ENCODE results near the gene ING5.
A peak's percentile ranks its signal among the peaks of the same experiment; 100 is the strongest.

ING5 gene

DNA sequence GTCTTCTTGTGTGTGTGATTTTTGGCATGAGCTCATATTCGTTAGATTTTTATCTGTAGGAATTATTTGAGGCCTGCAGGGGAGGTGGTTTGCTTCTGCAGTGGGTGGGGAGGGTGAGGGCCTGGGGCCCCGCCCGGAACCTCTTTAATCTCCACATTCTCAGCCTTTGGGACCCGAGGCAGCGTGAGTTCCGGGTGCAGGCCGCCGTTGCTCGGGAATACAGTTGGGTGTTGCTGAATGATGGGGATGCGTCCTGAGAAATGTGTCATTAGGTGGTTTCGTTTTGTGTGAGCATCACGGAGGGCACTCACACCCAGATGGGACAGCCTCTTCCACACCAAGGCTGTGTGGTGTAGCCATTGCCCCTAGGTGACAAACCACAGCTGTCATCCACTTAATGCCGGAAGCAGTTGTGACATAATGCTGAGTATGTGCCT, 61.1 kb downstream of the ING5 start:
- no peak for DNase-seq

DNA sequence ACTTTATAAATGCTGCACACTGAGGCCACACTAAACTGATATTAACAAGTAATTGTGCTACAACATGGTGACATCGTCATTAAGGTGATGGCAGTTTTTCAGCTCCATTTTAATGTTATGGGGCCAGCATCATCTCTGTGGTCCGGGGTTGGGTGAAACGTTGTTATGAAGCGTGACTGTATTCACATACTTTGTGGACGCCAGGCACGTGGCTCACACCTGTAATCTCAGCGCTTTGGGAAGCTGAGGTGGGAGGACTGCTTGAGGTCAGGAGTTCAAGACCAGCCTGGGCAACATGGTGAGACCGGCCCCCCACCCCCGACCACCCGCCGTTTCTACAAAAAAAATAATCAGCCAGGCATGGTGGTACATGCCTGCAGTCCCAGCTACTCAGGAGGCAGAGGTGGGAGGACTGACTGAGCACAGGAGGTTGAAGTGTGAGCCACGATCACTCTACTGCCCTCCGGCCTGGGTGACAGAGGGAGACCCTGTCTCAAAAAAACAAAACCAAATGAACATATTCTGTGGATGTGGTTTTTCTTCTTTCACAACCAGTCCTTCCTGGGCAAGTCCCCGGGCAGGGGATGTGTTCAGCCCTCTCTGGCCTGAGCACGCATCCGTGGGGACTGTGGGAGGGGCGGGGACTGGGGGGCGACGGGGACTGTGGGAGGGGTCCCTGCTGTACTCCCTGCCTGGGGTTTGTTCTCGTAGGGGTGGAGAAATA, 61.9 kb downstream of the ING5 start:
- peak; percentile 38 for DNase-seq

DNA sequence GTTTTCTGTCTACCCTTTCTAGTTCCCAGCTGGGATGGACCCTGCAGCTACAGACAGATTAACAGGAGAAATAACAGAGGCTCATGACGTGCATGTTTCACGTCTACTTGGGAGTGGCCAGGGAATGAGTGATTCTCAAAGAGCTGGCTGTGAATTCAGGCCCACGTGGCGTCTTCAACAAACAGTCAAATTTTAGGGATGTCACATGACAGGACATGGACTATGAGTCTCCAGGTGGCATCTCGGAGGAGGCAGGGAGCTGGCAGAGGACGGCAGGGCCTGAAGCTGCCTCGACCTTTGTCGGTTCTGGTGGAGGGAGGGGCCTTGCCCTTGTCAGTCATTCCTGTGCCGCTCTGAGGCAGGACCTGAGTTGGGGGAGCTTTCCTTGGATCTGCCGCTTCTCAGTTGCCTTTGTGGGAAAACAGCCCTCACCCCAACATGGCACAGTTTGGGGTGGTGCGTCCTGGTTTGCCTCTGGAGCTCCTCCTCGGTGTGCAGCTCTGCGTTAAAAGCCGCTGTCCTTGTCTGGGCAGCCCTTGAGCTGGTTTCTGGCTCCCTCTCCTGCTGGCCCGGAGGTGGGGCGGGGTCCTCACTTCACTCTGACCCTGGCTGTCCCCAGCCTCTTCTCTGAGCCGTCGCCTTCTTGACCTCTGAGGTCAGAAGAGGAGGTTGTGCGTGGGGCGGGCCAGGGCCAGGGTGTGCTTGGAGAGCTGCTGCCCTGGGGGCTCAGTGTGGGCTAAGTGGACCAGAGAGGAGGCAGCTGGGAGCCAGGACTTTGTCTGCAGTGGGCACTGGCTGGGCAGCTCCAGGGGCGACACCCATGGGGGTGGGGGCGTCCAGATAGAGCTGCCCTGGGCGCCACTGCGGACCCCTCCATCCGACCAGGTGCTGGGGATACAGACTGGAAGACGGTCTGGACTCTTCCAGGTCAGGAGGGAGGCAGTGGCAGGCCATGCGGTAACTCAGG, 62.7 kb downstream of the ING5 start:
- DNase-seq = no peak

DNA sequence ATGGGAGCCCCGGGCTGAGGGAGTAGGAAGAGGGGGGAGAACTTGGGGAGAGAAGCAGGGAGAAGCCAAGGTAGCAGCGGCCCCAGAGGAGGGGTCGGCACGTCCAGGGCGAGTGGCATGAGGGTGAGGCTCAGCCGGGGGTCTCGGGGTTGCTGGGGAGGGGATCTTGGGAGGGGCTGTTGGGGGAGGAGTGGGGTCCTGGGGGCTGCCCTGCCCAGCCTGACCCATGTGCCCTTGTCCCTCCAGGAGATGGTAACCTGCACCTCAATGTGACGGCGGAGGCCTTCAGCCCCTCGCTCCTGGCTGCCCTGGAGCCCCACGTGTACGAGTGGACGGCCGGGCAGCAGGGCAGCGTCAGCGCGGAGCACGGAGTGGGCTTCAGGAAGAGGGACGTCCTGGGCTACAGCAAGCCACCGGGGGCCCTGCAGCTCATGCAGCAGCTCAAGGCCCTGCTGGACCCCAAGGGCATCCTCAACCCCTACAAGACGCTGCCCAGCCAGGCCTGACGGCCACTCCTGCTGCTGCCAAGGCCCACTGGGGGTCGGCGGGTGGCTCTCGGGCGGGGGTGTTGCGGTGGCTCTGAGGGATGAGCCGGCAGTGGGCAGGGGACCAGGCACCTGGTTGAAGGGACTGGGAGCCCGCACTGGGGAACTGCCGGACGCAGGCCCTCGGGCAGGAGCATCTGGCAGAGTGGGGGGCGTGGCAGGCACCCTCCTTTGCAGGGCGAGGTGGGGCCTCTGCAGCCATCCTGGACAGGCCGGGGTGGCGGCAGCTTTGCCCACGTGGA, 65.8 kb downstream of the ING5 start:
- DNase-seq = no peak

DNA sequence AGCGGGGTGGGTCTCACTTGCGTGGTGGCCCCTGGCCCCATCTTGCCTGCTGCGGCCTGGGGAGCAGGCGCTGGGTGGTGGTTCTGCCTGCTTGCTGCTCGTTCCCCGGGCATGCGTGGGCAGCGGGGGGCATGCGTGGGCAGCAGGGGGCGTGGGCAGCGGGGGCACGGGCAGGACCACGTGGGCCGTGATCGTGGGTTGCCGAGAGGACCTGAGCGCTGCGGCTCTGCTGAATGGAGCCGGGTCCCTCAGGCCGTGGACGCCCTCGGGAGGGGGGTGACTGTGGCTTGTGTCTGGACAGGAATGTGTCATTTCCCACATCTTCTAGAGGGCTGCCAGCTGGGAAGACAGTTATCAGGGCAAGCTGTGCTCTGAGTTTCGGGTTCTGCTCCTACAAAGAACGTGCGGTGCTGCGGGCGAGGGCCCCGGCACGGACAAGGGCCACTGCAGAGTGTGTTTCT, 66.4 kb downstream of the ING5 start:
- DNase-seq = no peak

DNA sequence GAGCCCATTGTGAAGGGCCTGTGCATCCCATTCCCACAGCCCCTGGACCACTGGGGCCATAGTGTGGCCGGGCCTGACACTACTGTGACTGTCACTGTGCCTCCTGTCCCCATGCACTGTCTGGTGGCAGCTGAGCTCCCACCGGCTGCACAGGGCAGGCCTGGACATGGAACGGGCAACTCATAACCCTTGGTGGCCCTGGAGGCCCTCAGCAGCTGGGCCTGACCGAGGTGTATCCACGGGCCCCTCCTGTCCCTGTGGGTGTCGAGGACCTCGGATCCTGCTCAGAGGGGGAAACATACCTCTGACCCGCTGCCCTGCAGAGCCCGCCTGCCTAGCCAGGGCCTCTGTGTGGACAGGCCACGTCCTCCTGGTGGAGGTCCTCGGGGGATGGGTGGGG, 67.0 kb downstream of the ING5 start:
- no peak for DNase-seq

DNA sequence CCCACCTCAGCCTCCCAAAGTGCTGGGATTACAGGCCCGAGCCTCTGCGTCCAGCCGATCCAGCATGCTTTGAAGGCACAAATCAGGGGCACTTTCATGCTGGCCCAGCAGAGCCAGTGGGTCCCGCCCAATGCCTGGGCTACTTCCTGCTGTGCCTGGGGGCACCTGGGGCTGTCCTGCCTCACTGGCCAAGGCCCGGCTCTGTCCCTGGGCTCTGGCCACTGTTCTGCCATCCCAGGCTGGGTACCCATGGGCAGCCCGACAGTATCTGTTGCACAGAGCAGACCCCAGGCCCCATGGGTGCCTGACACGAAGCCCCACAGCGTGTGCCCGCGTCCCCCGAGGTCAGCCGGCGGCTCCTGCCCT, 68.0 kb downstream of the ING5 start:
- DNase-seq = no peak

DNA sequence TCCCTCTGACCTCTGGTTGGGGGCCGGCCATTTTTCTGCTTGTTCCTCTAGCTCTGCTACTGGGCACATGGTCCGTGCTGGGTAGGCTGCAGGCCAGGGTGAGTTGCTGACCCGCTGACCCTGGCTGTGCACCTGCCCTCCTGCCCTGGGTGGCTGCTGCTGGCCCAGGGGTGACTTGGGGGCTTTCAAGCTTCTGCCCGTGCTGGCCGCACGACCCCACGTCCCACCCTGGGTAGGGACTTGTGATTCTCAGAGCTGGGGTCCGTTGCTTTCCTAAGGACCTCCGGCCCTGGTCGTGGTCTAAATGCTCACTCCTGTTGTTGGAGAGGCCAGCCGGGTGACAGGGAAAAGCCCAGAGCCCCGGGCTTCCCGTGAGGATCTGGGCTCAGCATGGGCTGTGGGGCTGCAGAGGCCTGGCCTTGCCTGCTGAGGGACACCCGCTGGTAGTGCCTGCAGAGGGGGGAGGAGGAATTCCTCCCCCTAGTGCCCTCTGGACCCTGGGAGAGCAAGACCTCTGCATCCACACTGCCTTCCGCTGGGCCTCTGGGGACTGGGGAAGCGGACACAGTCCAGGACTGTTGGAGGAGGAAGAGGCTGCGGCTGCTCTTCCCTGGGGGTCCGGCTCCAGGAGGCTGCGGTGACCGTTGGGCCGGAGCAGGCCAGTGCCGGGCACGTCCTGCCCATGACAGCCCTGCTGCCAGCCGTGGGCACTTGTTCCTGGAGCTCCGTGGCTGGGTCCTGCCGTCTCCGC, 68.5 kb downstream of the ING5 start:
- DNase-seq = no peak

DNA sequence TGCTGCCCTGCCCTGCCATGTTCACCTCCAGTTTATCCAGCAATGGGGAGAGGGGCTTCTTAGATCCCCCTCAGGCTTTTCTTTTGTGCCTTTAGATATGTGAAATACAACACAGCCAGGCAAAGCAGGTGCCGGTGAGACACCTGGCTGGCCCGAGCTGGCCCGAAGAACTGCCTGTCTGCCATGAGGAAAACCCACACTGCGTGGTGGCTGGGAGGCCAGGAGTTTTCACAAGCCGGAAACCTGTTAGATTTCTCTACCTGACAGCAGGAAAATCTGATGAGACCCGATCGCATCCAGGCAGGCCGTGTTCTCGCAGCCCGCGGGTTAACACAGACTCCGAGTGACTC, 69.1 kb downstream of the ING5 start:
- DNase-seq = no peak

DNA sequence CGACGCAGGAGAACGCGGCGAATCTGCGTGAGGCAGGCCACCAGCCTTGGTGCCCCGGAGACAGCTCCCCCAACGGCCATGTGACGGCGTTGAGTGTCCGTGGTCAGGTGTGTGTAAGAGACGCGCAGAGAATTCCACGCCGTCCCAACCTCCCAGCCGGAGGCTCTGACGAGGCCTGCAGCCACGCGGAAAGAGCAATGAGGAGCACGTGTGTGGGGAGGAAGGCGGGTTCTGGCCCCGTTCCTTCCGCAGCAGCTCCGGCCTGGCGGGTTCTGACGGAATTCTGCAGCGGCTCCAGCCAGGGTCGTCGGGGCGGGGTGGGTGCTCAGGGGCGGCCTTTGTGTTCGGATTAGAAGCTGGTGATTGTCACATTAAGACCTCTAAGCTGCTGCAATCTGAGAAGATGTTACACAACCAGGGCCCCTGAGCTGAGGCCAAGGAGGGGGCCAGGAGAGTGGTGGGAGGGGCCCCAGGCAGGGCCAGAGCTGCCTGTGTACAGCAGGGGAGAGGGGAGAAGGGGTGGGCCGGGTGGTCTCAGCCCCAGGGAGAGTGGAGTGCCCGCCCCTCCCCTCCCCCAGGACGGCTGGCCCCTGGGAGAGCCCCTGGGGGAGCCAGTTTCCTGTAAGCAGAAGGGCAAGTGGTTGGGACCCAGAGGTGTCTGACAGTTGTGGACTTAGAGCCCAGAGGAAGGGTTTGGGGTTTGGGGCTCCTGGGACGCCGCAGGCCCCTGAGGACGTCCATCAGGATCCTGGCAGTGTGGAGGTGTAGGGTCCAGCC, 69.6 kb downstream of the ING5 start:
- DNase-seq = no peak

DNA sequence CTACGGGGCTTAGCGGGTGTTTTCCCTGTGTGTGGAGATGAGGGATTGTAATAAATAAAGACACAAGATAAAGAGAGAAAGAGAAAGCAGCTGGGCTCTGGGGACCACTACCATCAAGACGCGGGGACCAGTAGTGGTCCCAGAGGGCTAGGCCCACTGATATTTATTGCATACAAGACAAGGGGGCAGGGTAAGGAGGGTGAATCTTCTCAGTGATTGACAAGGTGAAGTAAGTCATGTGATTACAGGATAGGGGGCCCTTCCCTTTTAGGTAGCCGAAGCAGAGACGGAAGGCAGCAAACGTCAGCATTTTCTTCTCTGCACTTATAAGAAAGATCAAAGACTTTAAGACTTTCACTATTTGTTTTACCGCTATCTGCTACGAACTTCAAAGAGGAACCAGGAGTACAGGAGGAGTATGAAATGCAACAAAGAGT, 70.2 kb downstream of the ING5 start:
- no peak for DNase-seq

DNA sequence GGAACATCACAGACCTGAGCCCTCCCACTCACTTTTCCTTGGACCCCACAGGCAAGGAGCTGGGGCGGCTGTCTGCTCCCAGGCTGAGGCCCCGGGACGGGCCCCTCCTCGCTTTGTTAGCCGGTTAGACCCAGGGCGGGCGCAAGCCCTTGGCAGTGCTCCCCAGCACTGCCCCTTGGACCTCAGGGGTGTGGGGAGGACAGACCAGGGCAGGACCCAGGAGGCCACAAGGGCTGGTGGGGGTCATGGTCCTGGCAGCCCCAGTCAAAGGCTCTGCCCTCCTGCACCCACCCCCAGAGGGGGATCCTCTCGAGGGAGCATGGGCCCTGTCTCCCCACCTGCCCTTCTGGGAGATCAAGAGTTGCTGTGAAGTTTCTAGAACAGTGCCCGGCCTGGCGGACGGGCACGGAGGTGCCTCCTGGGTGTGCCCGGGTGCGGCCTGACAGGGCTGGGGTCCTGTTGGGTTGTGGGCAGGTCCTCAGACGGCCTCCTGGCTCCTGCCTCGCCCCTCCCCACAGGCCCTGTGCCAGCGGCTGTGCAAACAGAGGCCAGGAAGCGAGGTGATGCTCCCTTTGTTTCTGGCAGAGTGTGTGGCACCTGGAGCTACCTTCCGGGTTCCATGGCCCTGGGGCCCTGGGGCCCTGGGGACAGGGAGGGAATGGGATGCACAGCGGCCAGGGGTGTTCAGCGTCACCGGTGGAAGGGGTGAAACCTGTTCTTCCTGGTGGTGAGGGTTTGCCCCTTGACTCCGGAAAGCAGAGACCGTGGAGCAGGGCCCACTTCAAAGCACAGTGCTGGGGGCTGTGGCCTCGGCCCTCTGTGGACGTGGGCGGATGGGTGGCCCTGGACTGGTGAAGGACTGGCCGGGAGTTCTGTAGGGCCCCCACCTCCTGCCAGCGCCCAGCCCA, 71.9 kb downstream of the ING5 start:
- no peak for DNase-seq

DNA sequence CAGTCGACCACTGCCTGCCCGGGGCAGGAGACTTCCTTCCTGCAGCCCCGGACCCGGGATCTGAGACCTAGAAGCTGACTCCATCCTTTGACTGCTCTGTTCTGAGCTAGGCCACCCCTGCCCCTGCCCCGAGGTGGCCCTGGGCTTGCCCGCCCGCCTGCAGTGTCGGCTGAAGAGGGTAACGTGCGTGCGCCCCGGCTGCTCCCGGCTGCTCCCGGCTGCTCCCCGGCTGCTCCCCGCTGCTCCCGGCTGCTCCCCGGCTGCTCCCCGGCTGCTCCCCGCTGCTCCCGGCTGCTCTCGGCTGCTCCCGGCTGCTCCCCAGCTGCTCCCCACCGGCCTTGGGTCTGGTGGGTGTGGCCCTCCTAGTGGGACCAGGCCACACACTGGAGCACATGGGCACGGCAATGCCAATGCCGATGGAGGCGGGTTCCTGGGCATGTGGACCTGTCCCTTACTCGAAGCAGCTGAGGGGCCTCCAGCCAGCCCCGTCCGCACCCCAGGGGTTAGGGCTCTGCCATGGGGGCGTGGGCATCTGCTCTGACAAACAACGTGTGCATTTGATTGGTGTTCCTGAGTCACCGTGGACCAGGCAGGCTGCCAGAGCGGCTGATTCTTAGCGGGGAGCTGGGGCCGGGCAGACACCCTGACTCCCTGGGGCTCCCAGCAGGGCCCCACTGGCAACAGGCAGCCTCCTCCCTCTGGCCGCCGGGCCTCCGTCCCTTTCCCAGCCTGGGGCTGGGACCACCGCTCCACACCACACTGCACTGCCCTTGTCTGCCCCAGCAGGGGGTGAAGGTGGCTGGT, 72.8 kb downstream of the ING5 start:
- no peak for DNase-seq

DNA sequence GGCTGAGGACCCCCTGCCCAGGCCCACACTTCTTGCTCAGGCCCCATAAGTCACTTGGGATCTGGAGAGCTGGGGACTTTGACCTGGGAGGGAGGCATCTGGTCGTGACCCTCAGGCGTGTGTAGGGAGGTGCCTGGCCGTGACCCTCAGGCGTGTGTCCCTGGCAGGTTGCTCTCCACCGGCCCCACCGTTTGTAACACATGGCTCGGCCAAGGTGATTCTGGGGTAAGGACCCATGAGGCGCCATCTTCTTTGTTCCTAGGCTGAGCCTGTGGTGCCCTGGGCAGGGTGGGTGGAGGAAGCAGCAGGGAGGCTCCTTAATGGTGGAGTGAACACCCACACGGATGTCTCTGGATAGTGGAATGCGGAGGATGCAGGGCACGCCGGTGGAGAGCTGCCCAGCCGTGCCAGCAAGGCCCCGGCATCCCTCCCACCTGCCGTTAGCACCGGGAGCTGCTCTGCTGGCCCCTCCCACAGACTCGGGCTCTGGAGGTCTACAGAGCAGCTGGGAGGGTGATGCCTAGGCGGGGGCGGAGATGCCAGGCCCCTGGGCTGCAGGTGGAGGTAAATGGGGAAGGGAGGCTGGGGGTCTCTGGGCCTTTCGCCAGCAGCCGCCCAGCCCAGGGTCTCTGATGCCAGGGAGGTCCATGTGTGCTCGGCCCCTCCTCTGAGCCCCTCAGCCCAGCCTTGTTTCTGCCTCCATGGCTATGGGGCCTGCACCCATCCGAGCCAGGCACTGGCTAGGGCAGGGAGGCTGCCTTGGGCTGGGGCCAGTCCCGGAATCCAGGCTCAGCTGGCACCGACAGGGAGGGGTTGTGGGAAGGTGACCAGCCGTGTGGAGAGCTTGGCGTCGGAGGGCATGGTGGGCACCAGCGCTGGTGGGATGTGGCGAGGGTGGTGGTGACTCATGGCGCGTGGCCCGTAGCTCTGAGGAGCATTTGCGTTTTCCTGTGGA, 73.7 kb downstream of the ING5 start:
- no peak for DNase-seq

DNA sequence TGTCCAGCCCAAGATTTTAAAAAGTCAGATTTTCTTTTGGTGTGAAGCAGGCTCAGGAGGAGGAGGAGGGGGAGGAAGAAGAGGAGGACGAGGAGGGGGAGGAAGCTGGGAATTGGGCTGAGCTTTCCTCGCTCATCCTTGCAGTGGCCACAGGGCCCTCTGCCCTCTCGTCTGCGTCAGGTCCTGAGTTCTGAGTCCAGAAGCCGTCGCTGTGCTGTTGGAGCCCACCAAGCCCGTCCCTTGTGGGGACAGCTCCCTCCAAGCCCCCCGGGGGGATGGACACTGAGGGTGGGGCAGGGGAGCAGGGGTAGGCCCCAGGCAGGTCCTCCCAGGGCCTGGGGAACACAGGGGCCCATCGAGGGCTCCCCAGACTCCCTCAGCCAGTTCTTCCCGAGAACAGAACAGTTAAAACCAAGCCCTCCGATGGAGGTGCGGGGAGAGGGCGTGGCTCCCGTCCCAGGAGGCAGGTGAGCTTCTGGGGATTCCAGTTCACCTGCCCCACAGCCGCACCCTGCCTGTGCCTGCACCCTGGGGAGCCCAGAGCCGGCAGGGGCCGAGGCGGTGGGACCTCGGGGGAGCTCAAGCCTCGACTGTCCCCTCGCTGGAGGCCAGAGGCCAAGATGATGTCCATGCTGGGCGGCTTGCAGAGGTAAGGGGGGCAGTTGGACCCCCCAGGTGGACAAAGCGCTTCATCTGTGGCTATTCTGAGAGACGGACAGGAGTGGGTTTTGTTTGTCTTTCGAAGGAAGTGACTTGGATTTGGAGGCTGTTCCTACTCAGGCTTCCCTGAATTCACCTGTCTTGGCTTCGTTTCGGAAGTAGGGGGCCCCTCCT, 74.7 kb downstream of the ING5 start, which contains the start of gene GAL3ST2:
GAL3ST2 (plus strand) TSS at position 487 of the 834 bp plus-strand sequence; CDS start at position 621, 134 bp downstream.
- DNase-seq = no peak

DNA sequence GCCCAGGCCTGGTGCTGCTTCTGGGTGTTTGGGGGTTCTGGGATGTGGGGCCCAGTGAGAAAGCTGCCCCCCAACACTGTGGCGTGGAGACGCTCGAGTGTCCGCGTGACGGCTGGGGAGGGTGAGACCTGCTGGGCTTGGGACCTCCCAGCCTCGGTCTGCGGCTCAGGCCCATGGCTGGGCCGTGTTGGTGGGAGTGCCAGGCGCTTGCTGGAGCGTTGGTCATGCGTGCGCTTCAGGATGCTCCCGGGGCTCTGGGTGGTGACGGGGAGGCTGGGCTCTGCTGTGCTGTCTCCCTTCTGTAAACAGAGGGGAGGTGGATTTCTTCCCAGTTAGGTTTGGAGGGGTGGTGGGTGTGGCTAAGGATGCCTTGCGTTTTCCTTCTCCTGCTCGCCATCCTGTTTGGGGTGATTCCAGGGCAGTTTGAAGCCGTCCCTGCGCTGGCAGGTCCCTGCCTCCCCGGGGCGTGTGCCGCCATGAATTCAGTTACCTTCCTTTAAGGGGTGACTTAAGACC, 75.4 kb downstream of the ING5 start:
- no peak for DNase-seq

Measured in DMS79 treated with DMSO at 0.1 percent for 48 hours (cell line).